HCT116 (cell line): ENCODE results near the gene PRKAG2. TPM values are rescaled to one million over a fixed set of nuclear protein-coding genes. Genes with fewer than 3 reads are reported as not detected.

ENCODE experiments used
- ATAC-seq: fragments of 200-7000 bp; cut with Tn5 transposase; 2 replicates; pipeline ENCODE4 v1.9.1; 2020; ENCODE audit warnings: mild to moderate bottlenecking, moderate library complexity
- BruUV-seq: library from RNA; stranded (reverse); fragments of 400-500 nt; replicated peaks from 2 replicates; lab custom pipeline; 2021; lab: Mats Ljungman, UMichigan
- CTCF ChIA-PET: fragments of 300-600 bp; sonication (Branson Sonifier 250); formaldehyde crosslinking; loops from one replicate; lab custom pipeline; 2021; ENCODE audit warnings: antibody characterized with exemption; lab: Charles Lee
- POLR2A ChIA-PET: fragments of 300-600, 350-600 bp; sonication (Branson Sonifier 250); formaldehyde crosslinking; loops from one replicate; lab custom pipeline; 2021; ENCODE audit warnings: antibody characterized with exemption; lab: Charles Lee
- RAD21 ChIA-PET, 2 experiments: fragments of 300-600 bp; sonication (Branson Sonifier 250); formaldehyde crosslinking; loops; one replicate each; lab custom pipeline; 2023; ENCODE audit warnings: low total read pairs in 2 of 2; ENCODE audit not compliant: uncharacterized antibody in 2 of 2, unreplicated experiment in 2 of 2, low non-redundant PET in 1 of 2; lab: Charles Lee
- DNase-seq: peaks from one replicate; pipeline ENCODE4 v3.0.0-alpha.2; 2010; ENCODE audit warnings: low read depth, low spot score
- H2AFZ ChIP-seq: fragments of 200-600 bp; shearing (Covaris generic), sonication (generic); 2 replicates; pipeline ENCODE4 v1.6.1; 2017; ENCODE audit warnings: low read depth, mixed run types, mixed read lengths, antibody characterized with exemption, low read length; ENCODE audit not compliant: poor library complexity, severe bottlenecking
- H3K27ac ChIP-seq: 2 replicates; pipeline ENCODE4 v1.5.1; 2012; ENCODE audit warnings: low read depth, low read length
- H3K27me3 ChIP-seq: fragments of 200-600 bp; sonication (generic); 2 replicates; pipeline ENCODE4 v1.6.1; 2016; ENCODE audit warnings: mixed run types, low read length, mixed read lengths; ENCODE audit not compliant: insufficient read depth
- H3K36me3 ChIP-seq, 2 experiments: fragments of 200-500 bp in 1 of 2; fragments of 200-600 bp in 1 of 2; sonication (Bioruptor generic) in 1 of 2; sonication (generic) in 1 of 2; 2 replicates each; pipeline versions ENCODE4 v1.5.1 to v1.6.1; 2014 to 2016; ENCODE audit warnings: low read length in 2 of 2, inconsistent platforms in 1 of 2, mixed read lengths in 1 of 2, mixed run types in 1 of 2; ENCODE audit not compliant: insufficient read depth in 2 of 2, control insufficient read depth in 1 of 2
- H3K4me1 ChIP-seq, 2 experiments: fragments of 200-600 bp in 1 of 2; sonication (generic) in 1 of 2; 2 replicates each; pipeline versions ENCODE4 v1.5.1 to v1.6.1; 2012 to 2017; ENCODE audit warnings: low read length in 2 of 2, inconsistent platforms in 1 of 2, mild to moderate bottlenecking in 1 of 2, mixed read lengths in 1 of 2, mixed run types in 1 of 2, moderate library complexity in 1 of 2; ENCODE audit not compliant: insufficient read depth in 2 of 2, control insufficient read depth in 1 of 2
- H3K4me2 ChIP-seq: fragments of 200-600 bp; sonication (generic); 2 replicates; pipeline ENCODE4 v1.6.1; 2017; ENCODE audit warnings: mixed run types, low read length, mixed read lengths
- H3K4me3 ChIP-seq, 2 experiments: fragments of 200-600 bp in 1 of 2; sonication (generic) in 1 of 2; replicated peaks in 1 of 2; 2 replicates each; pipeline ENCODE4 v1.5.1; 2011 to 2016; ENCODE audit warnings: low read length in 2 of 2, control low read depth in 1 of 2, low read depth in 1 of 2, mild to moderate bottlenecking in 1 of 2, mixed read lengths in 1 of 2, mixed run types in 1 of 2
- H3K79me2 ChIP-seq: fragments of 200-600 bp; sonication (generic); 2 replicates; pipeline ENCODE4 v1.6.1; 2017; ENCODE audit warnings: mild to moderate bottlenecking, mixed run types, low read length, moderate library complexity, mixed read lengths; ENCODE audit not compliant: insufficient read depth
- H3K9ac ChIP-seq: fragments of 200-600 bp; sonication (generic); 2 replicates; pipeline ENCODE4 v1.6.1; 2016; ENCODE audit warnings: low read length, mixed read lengths
- H3K9me2 ChIP-seq: fragments of 200-600 bp; sonication (generic), shearing (Covaris generic); 2 replicates; pipeline ENCODE4 v1.6.1; 2017; ENCODE audit warnings: mixed run types, mild to moderate bottlenecking, moderate library complexity; ENCODE audit not compliant: insufficient read depth
- H3K9me3 ChIP-seq, 2 experiments: fragments of 200-500 bp in 1 of 2; fragments of 200-600 bp in 1 of 2; sonication (Bioruptor generic) in 1 of 2; sonication (generic) in 1 of 2; 2 replicates each; pipeline ENCODE4 v1.6.1; 2014 to 2017; ENCODE audit warnings: low read length in 2 of 2, mixed read lengths in 2 of 2, inconsistent platforms in 1 of 2, low read depth in 1 of 2, mild to moderate bottlenecking in 1 of 2, mixed run types in 1 of 2, moderate library complexity in 1 of 2; ENCODE audit not compliant: control insufficient read depth in 1 of 2, insufficient read depth in 1 of 2
- H4K20me1 ChIP-seq: fragments of 200-600 bp; sonication (generic), shearing (Covaris generic); 2 replicates; pipeline ENCODE4 v1.6.1; 2017; ENCODE audit warnings: mixed run types, mild to moderate bottlenecking, moderate library complexity; ENCODE audit not compliant: insufficient read depth
- ATF3 ChIP-seq: IDR thresholded peaks from 2 replicates; pipeline ENCODE4 v1.6.1; 2012
- CEBPB ChIP-seq: IDR thresholded peaks from 2 replicates; pipeline ENCODE4 v1.6.1; 2012; ENCODE audit warnings: low read depth
- CTCF ChIP-seq, 3 experiments: fragments of 200-600 bp in 1 of 3; sonication (generic) in 1 of 3; IDR thresholded peaks in 2 of 3; conservative IDR thresholded peaks in 1 of 3; 2 replicates each; pipeline ENCODE4 v1.5.1; 2012 to 2017; ENCODE audit warnings: low read depth in 2 of 3, low read length in 2 of 3, antibody characterized with exemption in 1 of 3, borderline replicate concordance in 1 of 3, control low read depth in 1 of 3, mild to moderate bottlenecking in 1 of 3, mixed read lengths in 1 of 3, mixed run types in 1 of 3, moderate library complexity in 1 of 3; ENCODE audit not compliant: insufficient read depth in 1 of 3
- EZH2phosphoT487 ChIP-seq: fragments of 200-600 bp; IDR thresholded peaks from 2 replicates; pipeline ENCODE4 v1.6.1; 2018; ENCODE audit warnings: antibody characterized with exemption, borderline replicate concordance
- MAX ChIP-seq: IDR thresholded peaks from 2 replicates; pipeline ENCODE4 v1.6.1; 2012
- POLR2A ChIP-seq: IDR thresholded peaks from 2 replicates; pipeline ENCODE4 v1.7.0; 2011; ENCODE audit warnings: borderline replicate concordance; ENCODE audit not compliant: insufficient read depth, insufficient read length; ENCODE audit errors: extremely low read depth
- POLR2AphosphoS5 ChIP-seq: IDR thresholded peaks from 2 replicates; pipeline ENCODE4 v1.6.1; 2011; ENCODE audit warnings: mild to moderate bottlenecking, low read depth, low read length, moderate library complexity
- RAD21 ChIP-seq: IDR thresholded peaks from 2 replicates; pipeline ENCODE4 v1.6.1; 2012; ENCODE audit warnings: low read depth, mild to moderate bottlenecking
- REST ChIP-seq: IDR thresholded peaks from 2 replicates; pipeline ENCODE4 v1.6.1; 2012; ENCODE audit warnings: low read depth
- SIN3A ChIP-seq: IDR thresholded peaks from 2 replicates; pipeline ENCODE4 v1.6.1; 2012; ENCODE audit warnings: low read depth
- SP1 ChIP-seq: IDR thresholded peaks from 2 replicates; pipeline ENCODE4 v1.6.1; 2012; ENCODE audit warnings: low read depth
- SRF ChIP-seq: IDR thresholded peaks from 2 replicates; pipeline ENCODE4 v1.6.1; 2012; ENCODE audit warnings: low read depth
- TCF7L2 ChIP-seq: IDR thresholded peaks from 2 replicates; pipeline ENCODE4 v1.7.0; 2011; ENCODE audit warnings: borderline replicate concordance, inconsistent platforms; ENCODE audit not compliant: insufficient read depth, insufficient read length; ENCODE audit errors: extremely low read depth
- YY1 ChIP-seq: IDR thresholded peaks from 2 replicates; pipeline ENCODE4 v1.6.1; 2011; ENCODE audit warnings: low read length, low read depth, moderate library complexity, mild to moderate bottlenecking; ENCODE audit not compliant: insufficient replicate concordance; ENCODE audit errors: extremely low read depth
- ZBTB33 ChIP-seq: IDR thresholded peaks from 2 replicates; pipeline ENCODE4 v1.6.1; 2011; ENCODE audit warnings: mild to moderate bottlenecking, low read length, moderate library complexity; ENCODE audit not compliant: insufficient replicate concordance; ENCODE audit errors: extremely low read depth
- ZFX ChIP-seq: fragments of 450-650 bp; IDR thresholded peaks from 2 replicates; pipeline ENCODE4 v1.6.1; 2017
- intact Hi-C: fragments of 100-400 bp; cut with micrococcal nuclease; formaldehyde crosslinking; loops from 2 replicates; pipeline ENCODE4 v1.10.0; 2022
- total RNA-seq: library from RNA; stranded (reverse); gene quantifications from one replicate; pipeline ENCODE4 v1.2.1, GENCODE V29; 2021; ENCODE audit not compliant: unreplicated experiment

The PRKAG2 gene
- total RNA-seq, 1 experiment from 2014 or later = 23.6 TPM

GRCh38 chr7:151779255-151779654, 97.7 kb downstream of the PRKAG2 start:
- H4K20me1 ChIP-seq = no peaks in the 10 kb centered on the region
- H3K27ac ChIP-seq = no peak overlapping the region
- ChIA-PET RAD21 (no interaction called here), CTCF (interaction anchor here (1.2 kb wide), 1 partner anchor 17 kb away, joined by 3 read pairs; no protein-coding TSS in a partner anchor), POLR2A (no interaction called here)
- ATAC-seq = no peak
- no peaks in the 10 kb centered on the region for H3K36me3 ChIP-seq
- TF ChIP-seq YY1 = no peak
- no peak for TF ChIP-seq POLR2AphosphoS5
- no peak for TF ChIP-seq SIN3A
- no peak for TF ChIP-seq REST
- TF ChIP-seq POLR2A = no peak
- no peak for TF ChIP-seq EZH2phosphoT487
- no peak for TF ChIP-seq ZFX
- no peak for TF ChIP-seq SRF
- no peak for TF ChIP-seq MAX
- TF ChIP-seq RAD21 = no peak
- TF ChIP-seq CTCF (IDR thresholded peaks at IDR 0.05 in 2 of 3, conservative IDR thresholded peaks at IDR 0.05 in 1 of 3; ENCODE audit: borderline replicate concordance in 1 of 3, insufficient read depth in 1 of 3, low read depth in 2 of 3, low read length in 2 of 3) = no peak
- no peak for TF ChIP-seq ATF3
- TF ChIP-seq CEBPB = no peak
- TF ChIP-seq TCF7L2 = no peak
- no peak for TF ChIP-seq ZBTB33
- TF ChIP-seq SP1 = no peak
- no peak overlapping the region for H2AFZ ChIP-seq
- no peak overlapping the region for H3K4me3 ChIP-seq
- H3K9ac ChIP-seq = no peak overlapping the region
- H3K79me2 ChIP-seq = no peaks in the 10 kb centered on the region
- no peaks in the 10 kb centered on the region for H3K9me3 ChIP-seq
- BruUV-seq = no TSS peak
- no peaks in the 10 kb centered on the region for H3K27me3 ChIP-seq
- intact Hi-C loops = no loop called here
- peaks cover 7 to 13% of the 10 kb centered on the region in 2 experiments for H3K4me1 ChIP-seq
- no peak overlapping the region for H3K4me2 ChIP-seq
- no peak for DNase-seq
- no peaks in the 10 kb centered on the region for H3K9me2 ChIP-seq
